ENCODE results near the gene PEX7. TPM values are rescaled to one million over a fixed set of nuclear protein-coding genes. Genes with fewer than 3 reads are reported as not detected.

The PEX7 gene
- total RNA-seq, 1 donor from 2014 or later, result 10.4 TPM

GRCh38 chr6:136920671-136921380 lies 98.4 kb downstream of the PEX7 start:
- no peaks in the 10 kb centered on the region for H3K9me3 ChIP-seq (ENCODE audit: control insufficient read depth in 3 of 3, low read length in 3 of 3)
- peaks cover 42 to 58% (median 46%) of the 10 kb centered on the region in 3 donors for H3K27me3 ChIP-seq (ENCODE audit: control insufficient read depth in 3 of 3, insufficient read depth in 3 of 3, low read length in 3 of 3)
- peak overlapping the region in 1 of 3 donors; percentile 54 for H3K9ac ChIP-seq (ENCODE audit: low read depth in 1 of 3, low read length in 3 of 3)
- no peak overlapping the region for H3K27ac ChIP-seq (ENCODE audit: low read depth, low read length)
- peaks cover 15 to 28% (median 27%) of the 10 kb centered on the region in 3 donors for H3K4me1 ChIP-seq (ENCODE audit: control insufficient read depth in 3 of 3, insufficient read depth in 3 of 3, low read length in 3 of 3)
- H3K4me3 ChIP-seq (ENCODE audit: low read length in 3 of 3), result peak overlapping the region; percentile 64 to 67 (median 64)
- peaks cover 0 to 4% (median under 1%) of the 10 kb centered on the region in 3 donors for H3K36me3 ChIP-seq (ENCODE audit: control insufficient read depth in 3 of 3, insufficient read depth in 3 of 3, low read length in 3 of 3)

- peak overlapping the region; percentile 64 to 67 (median 64) for H3K4me3 ChIP-seq (ENCODE audit: low read length in 3 of 3)
- H3K27ac ChIP-seq (ENCODE audit: low read depth, low read length), result no peak overlapping the region
- H3K9me3 ChIP-seq (ENCODE audit: control insufficient read depth in 3 of 3, low read length in 3 of 3), result no peaks in the 10 kb centered on the region
- peak overlapping the region in 1 of 3 donors; percentile 54 for H3K9ac ChIP-seq (ENCODE audit: low read depth in 1 of 3, low read length in 3 of 3)
- no peaks in the 10 kb centered on the region for H3K36me3 ChIP-seq (ENCODE audit: control insufficient read depth in 3 of 3, insufficient read depth in 3 of 3, low read length in 3 of 3)
- H3K27me3 ChIP-seq (ENCODE audit: control insufficient read depth in 3 of 3, insufficient read depth in 3 of 3, low read length in 3 of 3), result peaks cover 42 to 58% (median 46%) of the 10 kb centered on the region in 3 donors
- H3K4me1 ChIP-seq (ENCODE audit: control insufficient read depth in 3 of 3, insufficient read depth in 3 of 3, low read length in 3 of 3), result peaks cover 15 to 28% (median 27%) of the 10 kb centered on the region in 3 donors
Measured at GRCh38 chr6:136921381-136921935, 99.1 kb downstream of the PEX7 start.

- Histone ChIP-seq H3K27me3 (ENCODE audit: control insufficient read depth in 3 of 3, insufficient read depth in 3 of 3, low read length in 3 of 3) (peaks cover 42 to 53% (median 46%) of the 10 kb centered on the region in 3 donors), H3K4me1 (ENCODE audit: control insufficient read depth in 3 of 3, insufficient read depth in 3 of 3, low read length in 3 of 3) (peaks cover 15 to 28% (median 27%) of the 10 kb centered on the region in 3 donors), H3K9ac (ENCODE audit: low read depth in 1 of 3, low read length in 3 of 3) (peak within 1 kb of the TSS in 1 of 3 donors; percentile 54), H3K9me3 (ENCODE audit: control insufficient read depth in 3 of 3, low read length in 3 of 3) (no peaks in the 10 kb centered on the region), H3K27ac (ENCODE audit: low read depth, low read length) (no peak within 1 kb of the TSS), H3K36me3 (ENCODE audit: control insufficient read depth in 3 of 3, insufficient read depth in 3 of 3, low read length in 3 of 3) (no peaks in the 10 kb centered on the region), H3K4me3 (ENCODE audit: low read length in 3 of 3) (peak within 1 kb of the TSS; percentile 64 to 67 (median 64))
Measured at GRCh38 chr6:136921936-136922684, 99.7 kb downstream of the PEX7 start, which contains the start of gene SLC35D3. SLC35D3 (plus strand) TSS chr6:136922301; CDS start chr6:136922429, 128 bp downstream.

GRCh38 chr6:136922685-136923006 lies 100.3 kb downstream of the PEX7 start:
- H3K9me3 ChIP-seq (ENCODE audit: control insufficient read depth in 3 of 3, low read length in 3 of 3), result no peaks in the 10 kb centered on the region
- H3K27me3 ChIP-seq (ENCODE audit: control insufficient read depth in 3 of 3, insufficient read depth in 3 of 3, low read length in 3 of 3), result peaks cover 42 to 56% (median 46%) of the 10 kb centered on the region in 3 donors
- H3K27ac ChIP-seq (ENCODE audit: low read depth, low read length), result no peak overlapping the region
- H3K4me3 ChIP-seq (ENCODE audit: low read length in 3 of 3), result peak overlapping the region; percentile 43 to 64 (median 52)
- no peaks in the 10 kb centered on the region for H3K36me3 ChIP-seq (ENCODE audit: control insufficient read depth in 3 of 3, insufficient read depth in 3 of 3, low read length in 3 of 3)
- peaks cover 15 to 28% (median 27%) of the 10 kb centered on the region in 3 donors for H3K4me1 ChIP-seq (ENCODE audit: control insufficient read depth in 3 of 3, insufficient read depth in 3 of 3, low read length in 3 of 3)
- H3K9ac ChIP-seq (ENCODE audit: low read depth in 1 of 3, low read length in 3 of 3), result no peak overlapping the region

- Histone ChIP-seq H3K36me3 (ENCODE audit: control insufficient read depth in 3 of 3, insufficient read depth in 3 of 3, low read length in 3 of 3) (no peaks in the 10 kb centered on the region), H3K4me3 (ENCODE audit: low read length in 3 of 3) (no peak overlapping the region), H3K4me1 (ENCODE audit: control insufficient read depth in 3 of 3, insufficient read depth in 3 of 3, low read length in 3 of 3) (peaks cover 15 to 28% (median 27%) of the 10 kb centered on the region in 3 donors), H3K27ac (ENCODE audit: low read depth, low read length) (no peak overlapping the region), H3K27me3 (ENCODE audit: control insufficient read depth in 3 of 3, insufficient read depth in 3 of 3, low read length in 3 of 3) (peaks cover 42 to 56% (median 46%) of the 10 kb centered on the region in 3 donors), H3K9ac (ENCODE audit: low read depth in 1 of 3, low read length in 3 of 3) (no peak overlapping the region), H3K9me3 (ENCODE audit: control insufficient read depth in 3 of 3, low read length in 3 of 3) (no peaks in the 10 kb centered on the region)
Measured at GRCh38 chr6:136923116-136923953, 100.9 kb downstream of the PEX7 start.

GRCh38 chr6:136923954-136924673 lies 101.7 kb downstream of the PEX7 start:
- H3K9me3 ChIP-seq (ENCODE audit: control insufficient read depth in 3 of 3, low read length in 3 of 3), result no peaks in the 10 kb centered on the region
- no peak overlapping the region for H3K4me3 ChIP-seq (ENCODE audit: low read length in 3 of 3)
- H3K4me1 ChIP-seq (ENCODE audit: control insufficient read depth in 3 of 3, insufficient read depth in 3 of 3, low read length in 3 of 3), result peaks cover 15 to 28% (median 27%) of the 10 kb centered on the region in 3 donors
- no peaks in the 10 kb centered on the region for H3K36me3 ChIP-seq (ENCODE audit: control insufficient read depth in 3 of 3, insufficient read depth in 3 of 3, low read length in 3 of 3)
- no peak overlapping the region for H3K9ac ChIP-seq (ENCODE audit: low read depth in 1 of 3, low read length in 3 of 3)
- no peak overlapping the region for H3K27ac ChIP-seq (ENCODE audit: low read depth, low read length)
- H3K27me3 ChIP-seq (ENCODE audit: control insufficient read depth in 3 of 3, insufficient read depth in 3 of 3, low read length in 3 of 3), result peaks cover 42 to 52% (median 46%) of the 10 kb centered on the region in 3 donors

- Histone ChIP-seq H3K9ac (ENCODE audit: low read depth in 1 of 3, low read length in 3 of 3) (no peak overlapping the region), H3K36me3 (ENCODE audit: control insufficient read depth in 3 of 3, insufficient read depth in 3 of 3, low read length in 3 of 3) (no peaks in the 10 kb centered on the region), H3K4me1 (ENCODE audit: control insufficient read depth in 3 of 3, insufficient read depth in 3 of 3, low read length in 3 of 3) (peaks cover 3 to 16% (median 15%) of the 10 kb centered on the region in 3 donors), H3K27ac (ENCODE audit: low read depth, low read length) (no peak overlapping the region), H3K9me3 (ENCODE audit: control insufficient read depth in 3 of 3, low read length in 3 of 3) (no peaks in the 10 kb centered on the region), H3K4me3 (ENCODE audit: low read length in 3 of 3) (no peak overlapping the region), H3K27me3 (ENCODE audit: control insufficient read depth in 3 of 3, insufficient read depth in 3 of 3, low read length in 3 of 3) (peaks cover 28 to 31% (median 29%) of the 10 kb centered on the region in 3 donors)
Measured at GRCh38 chr6:136926383-136926782, 104.0 kb downstream of the PEX7 start.

GRCh38 chr6:136927292-136927691 lies 104.9 kb downstream of the PEX7 start:
- peaks cover 0 to 8% (median 8%) of the 10 kb centered on the region in 3 donors for H3K4me1 ChIP-seq (ENCODE audit: control insufficient read depth in 3 of 3, insufficient read depth in 3 of 3, low read length in 3 of 3)
- peaks cover 20 to 22% (median 22%) of the 10 kb centered on the region in 3 donors for H3K27me3 ChIP-seq (ENCODE audit: control insufficient read depth in 3 of 3, insufficient read depth in 3 of 3, low read length in 3 of 3)
- H3K36me3 ChIP-seq (ENCODE audit: control insufficient read depth in 3 of 3, insufficient read depth in 3 of 3, low read length in 3 of 3), result no peaks in the 10 kb centered on the region
- H3K9me3 ChIP-seq (ENCODE audit: control insufficient read depth in 3 of 3, low read length in 3 of 3), result no peaks in the 10 kb centered on the region
- no peak overlapping the region for H3K4me3 ChIP-seq (ENCODE audit: low read length in 3 of 3)
- H3K9ac ChIP-seq (ENCODE audit: low read depth in 1 of 3, low read length in 3 of 3), result no peak overlapping the region
- no peak overlapping the region for H3K27ac ChIP-seq (ENCODE audit: low read depth, low read length)

GRCh38 chr6:136930528-136930927 lies 108.1 kb downstream of the PEX7 start:
- Histone ChIP-seq H3K9ac (ENCODE audit: low read depth in 1 of 3, low read length in 3 of 3) (no peak overlapping the region), H3K4me3 (ENCODE audit: low read length in 3 of 3) (no peak overlapping the region), H3K9me3 (ENCODE audit: control insufficient read depth in 3 of 3, low read length in 3 of 3) (no peaks in the 10 kb centered on the region), H3K27ac (ENCODE audit: low read depth, low read length) (no peak overlapping the region), H3K36me3 (ENCODE audit: control insufficient read depth in 3 of 3, insufficient read depth in 3 of 3, low read length in 3 of 3) (no peaks in the 10 kb centered on the region), H3K4me1 (ENCODE audit: control insufficient read depth in 3 of 3, insufficient read depth in 3 of 3, low read length in 3 of 3) (no peaks in the 10 kb centered on the region), H3K27me3 (ENCODE audit: control insufficient read depth in 3 of 3, insufficient read depth in 3 of 3, low read length in 3 of 3) (peaks cover 0 to 4% (median 3%) of the 10 kb centered on the region in 3 donors)

Data from skeletal muscle tissue (tissue), 4 donors.